WTC11 (cell line): ENCODE measurements around the gene NEB. TPM values are rescaled to one million over a fixed set of nuclear protein-coding genes. Genes with fewer than 3 reads are reported as not detected.

Source experiments
- ATAC-seq: fragments of 200-7000 bp; cut with Tn5 transposase; 2 replicates; pipeline ENCODE4 v1.10.0; 2021; ENCODE audit warnings: mild to moderate bottlenecking, moderate library complexity
- CTCF ChIA-PET: fragments of 300-600 bp; sonication (Branson Sonifier 250); formaldehyde crosslinking; loops from one replicate; lab custom pipeline; 2021; ENCODE audit warnings: antibody characterized with exemption; lab: Charles Lee
- POLR2A ChIA-PET: fragments of 350-600 bp; sonication (Branson Sonifier 250); formaldehyde crosslinking; loops from one replicate; lab custom pipeline; 2021; ENCODE audit warnings: antibody characterized with exemption; lab: Charles Lee
- DNase-seq: peaks from one replicate; pipeline ENCODE4 v3.0.0; 2021; ENCODE audit warnings: low spot score
- H3K27ac Mint-ChIP-seq: 2 replicates; pipeline ENCODE4 v1.8.0; 2021; ENCODE audit warnings: mixed read lengths
- H3K27me3 Mint-ChIP-seq: 2 replicates; pipeline ENCODE4 v1.8.0; 2021; ENCODE audit warnings: low read depth, mild to moderate bottlenecking, moderate library complexity, mixed read lengths
- H3K36me3 Mint-ChIP-seq: 2 replicates; pipeline ENCODE4 v1.8.0; 2021; ENCODE audit warnings: mixed read lengths
- H3K4me1 Mint-ChIP-seq: 2 replicates; pipeline ENCODE4 v1.8.0; 2022; ENCODE audit warnings: mixed read lengths
- H3K4me3 Mint-ChIP-seq: 2 replicates; pipeline ENCODE4 v1.8.0; 2021; ENCODE audit warnings: mild to moderate bottlenecking, moderate library complexity, mixed read lengths
- H3K9me3 Mint-ChIP-seq: 2 replicates; pipeline ENCODE4 v1.8.0; 2021; ENCODE audit warnings: mixed read lengths
- ELF4 ChIP-seq: sonication (generic); formaldehyde crosslinking; IDR thresholded peaks from 2 replicates; pipeline ENCODE4 v1.8.1; 2022; ENCODE audit warnings: low read depth, mild to moderate bottlenecking, moderate library complexity, missing genetic modification reagents
- FOXK1 ChIP-seq: sonication (generic); formaldehyde crosslinking; IDR thresholded peaks from 2 replicates; pipeline ENCODE4 v1.8.0; 2022; ENCODE audit warnings: mild to moderate bottlenecking, moderate library complexity, missing genetic modification reagents
- GRHL2 ChIP-seq: fragments of 250-450 bp; sonication (Bioruptor Pico); IDR thresholded peaks from 2 replicates; pipeline ENCODE4 v1.8.0; 2022; ENCODE audit warnings: mild to moderate bottlenecking, moderate library complexity; ENCODE audit not compliant: insufficient replicate concordance, severe bottlenecking
- GTF2I ChIP-seq: fragments of 250-450 bp; sonication (Bioruptor Pico); conservative IDR thresholded peaks from 2 replicates; pipeline ENCODE4 v1.4.0; 2021; ENCODE audit warnings: mild to moderate bottlenecking
- JAZF1 ChIP-seq: fragments of 250-450 bp; sonication (Bioruptor Pico); IDR thresholded peaks from 2 replicates; pipeline ENCODE4 v1.9.0; 2021; ENCODE audit warnings: moderate library complexity, mild to moderate bottlenecking, inconsistent platforms
- NFATC4 ChIP-seq: fragments of 250-450 bp; sonication (Bioruptor Pico); IDR thresholded peaks from 2 replicates; pipeline ENCODE4 v1.9.0; 2021; ENCODE audit warnings: mild to moderate bottlenecking
- NR2C2 ChIP-seq: sonication (generic); formaldehyde crosslinking; IDR thresholded peaks from 2 replicates; pipeline ENCODE4 v1.8.0; 2022; ENCODE audit warnings: mild to moderate bottlenecking, missing genetic modification reagents
- SMAD3 ChIP-seq: sonication (generic); formaldehyde crosslinking; IDR thresholded peaks from 2 replicates; pipeline ENCODE4 v1.8.0; 2022; ENCODE audit warnings: missing genetic modification reagents, mild to moderate bottlenecking, borderline replicate concordance
- SP1 ChIP-seq: sonication (generic); formaldehyde crosslinking; conservative IDR thresholded peaks from 2 replicates; pipeline ENCODE4 v1.8.1; 2022; ENCODE audit warnings: missing genetic modification reagents
- ZNF138 ChIP-seq: sonication (generic); formaldehyde crosslinking; conservative IDR thresholded peaks from 2 replicates; pipeline ENCODE4 v1.8.1; 2022; ENCODE audit warnings: mild to moderate bottlenecking, moderate library complexity, missing genetic modification reagents
- ZNF263 ChIP-seq: sonication (generic); formaldehyde crosslinking; IDR thresholded peaks from 2 replicates; pipeline ENCODE4 v1.8.1; 2022; ENCODE audit warnings: low read depth, mild to moderate bottlenecking, moderate library complexity, missing genetic modification reagents
- ZNF317 ChIP-seq: sonication (generic); formaldehyde crosslinking; IDR thresholded peaks from 2 replicates; pipeline ENCODE4 v1.8.1; 2023; ENCODE audit warnings: low read depth, mild to moderate bottlenecking, moderate library complexity, missing genetic modification reagents, borderline replicate concordance
- ZNF416 ChIP-seq: fragments of 250-450 bp; sonication (Bioruptor Pico); IDR thresholded peaks from 2 replicates; pipeline ENCODE4 v1.9.0; 2021; ENCODE audit warnings: mild to moderate bottlenecking, inconsistent platforms
- total RNA-seq: library from RNA; stranded (reverse); gene quantifications from 3 replicates; pipeline ENCODE4 v1.2.3, GENCODE V29; 2021
- TF ChIP-seq, protein P1 (sequence below): sonication (generic); formaldehyde crosslinking; IDR thresholded peaks from 2 replicates; pipeline ENCODE4 v1.8.1; 2022; ENCODE audit warnings: mild to moderate bottlenecking, moderate library complexity, missing genetic modification reagents
- TF ChIP-seq, protein P2 (sequence below): fragments of 250-450 bp; sonication (Bioruptor Pico); IDR thresholded peaks from 2 replicates; pipeline ENCODE4 v1.9.0; 2021; ENCODE audit warnings: mild to moderate bottlenecking
- TF ChIP-seq, protein P3 (sequence below): sonication (generic); formaldehyde crosslinking; conservative IDR thresholded peaks from 2 replicates; pipeline ENCODE4 v1.8.1; 2023; ENCODE audit warnings: mild to moderate bottlenecking, low read depth, missing genetic modification reagents, moderate library complexity
- TF ChIP-seq, protein P4 (sequence below): fragments of 250-450 bp; sonication (Bioruptor Pico); IDR thresholded peaks from 2 replicates; pipeline ENCODE4 v2.1.2; 2022; ENCODE audit warnings: mild to moderate bottlenecking, moderate library complexity
- TF ChIP-seq, protein P5 (sequence below): sonication (generic); formaldehyde crosslinking; IDR thresholded peaks from 2 replicates; pipeline ENCODE4 v1.8.1; 2023; ENCODE audit warnings: mild to moderate bottlenecking, missing genetic modification reagents
- TF ChIP-seq, protein P6 (sequence below): sonication (generic); formaldehyde crosslinking; conservative IDR thresholded peaks from 2 replicates; pipeline ENCODE4 v1.8.1; 2022; ENCODE audit warnings: mild to moderate bottlenecking, missing genetic modification reagents

NEB gene
- total RNA-seq, 1 experiment from 2014 or later, result 1.9 TPM

DNA sequence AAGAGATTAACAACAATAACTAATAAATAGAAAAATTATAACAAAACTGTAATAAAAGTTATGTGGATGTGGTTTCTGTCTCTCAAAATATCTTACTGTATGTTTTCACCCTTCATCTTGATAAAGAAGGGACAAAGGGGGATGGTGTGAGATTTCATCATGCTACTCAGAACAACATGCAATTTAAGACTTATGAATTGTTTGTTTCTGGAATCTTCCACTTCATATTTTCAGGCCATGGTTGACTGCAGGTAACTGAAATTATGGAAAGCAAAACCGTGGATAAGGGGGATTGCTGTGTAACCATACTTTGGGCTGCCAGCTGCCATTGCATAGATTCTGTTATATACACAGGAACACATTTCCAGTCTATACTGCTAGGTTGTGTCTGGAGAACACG, 45.6 kb downstream of the NEB start:
- ATAC-seq, result no peak
- no peaks in the 10 kb centered on the region for H3K27me3 Mint-ChIP-seq
- ChIA-PET POLR2A (no interaction called here), CTCF (no interaction called here)
- TF ChIP-seq, protein P1, sequence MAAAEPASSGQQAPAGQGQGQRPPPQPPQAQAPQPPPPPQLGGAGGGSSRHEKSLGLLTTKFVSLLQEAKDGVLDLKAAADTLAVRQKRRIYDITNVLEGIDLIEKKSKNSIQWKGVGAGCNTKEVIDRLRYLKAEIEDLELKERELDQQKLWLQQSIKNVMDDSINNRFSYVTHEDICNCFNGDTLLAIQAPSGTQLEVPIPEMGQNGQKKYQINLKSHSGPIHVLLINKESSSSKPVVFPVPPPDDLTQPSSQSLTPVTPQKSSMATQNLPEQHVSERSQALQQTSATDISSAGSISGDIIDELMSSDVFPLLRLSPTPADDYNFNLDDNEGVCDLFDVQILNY (CRISPR knock-in tag), result no peak
- TF ChIP-seq, protein P2, sequence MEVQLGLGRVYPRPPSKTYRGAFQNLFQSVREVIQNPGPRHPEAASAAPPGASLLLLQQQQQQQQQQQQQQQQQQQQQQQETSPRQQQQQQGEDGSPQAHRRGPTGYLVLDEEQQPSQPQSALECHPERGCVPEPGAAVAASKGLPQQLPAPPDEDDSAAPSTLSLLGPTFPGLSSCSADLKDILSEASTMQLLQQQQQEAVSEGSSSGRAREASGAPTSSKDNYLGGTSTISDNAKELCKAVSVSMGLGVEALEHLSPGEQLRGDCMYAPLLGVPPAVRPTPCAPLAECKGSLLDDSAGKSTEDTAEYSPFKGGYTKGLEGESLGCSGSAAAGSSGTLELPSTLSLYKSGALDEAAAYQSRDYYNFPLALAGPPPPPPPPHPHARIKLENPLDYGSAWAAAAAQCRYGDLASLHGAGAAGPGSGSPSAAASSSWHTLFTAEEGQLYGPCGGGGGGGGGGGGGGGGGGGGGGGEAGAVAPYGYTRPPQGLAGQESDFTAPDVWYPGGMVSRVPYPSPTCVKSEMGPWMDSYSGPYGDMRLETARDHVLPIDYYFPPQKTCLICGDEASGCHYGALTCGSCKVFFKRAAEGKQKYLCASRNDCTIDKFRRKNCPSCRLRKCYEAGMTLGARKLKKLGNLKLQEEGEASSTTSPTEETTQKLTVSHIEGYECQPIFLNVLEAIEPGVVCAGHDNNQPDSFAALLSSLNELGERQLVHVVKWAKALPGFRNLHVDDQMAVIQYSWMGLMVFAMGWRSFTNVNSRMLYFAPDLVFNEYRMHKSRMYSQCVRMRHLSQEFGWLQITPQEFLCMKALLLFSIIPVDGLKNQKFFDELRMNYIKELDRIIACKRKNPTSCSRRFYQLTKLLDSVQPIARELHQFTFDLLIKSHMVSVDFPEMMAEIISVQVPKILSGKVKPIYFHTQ (CRISPR knock-in tag), result no peak
- TF ChIP-seq SMAD3, result no peak
- TF ChIP-seq JAZF1 (CRISPR knock-in tag), result no peak
- TF ChIP-seq GRHL2, result no peak
- TF ChIP-seq, protein P3, sequence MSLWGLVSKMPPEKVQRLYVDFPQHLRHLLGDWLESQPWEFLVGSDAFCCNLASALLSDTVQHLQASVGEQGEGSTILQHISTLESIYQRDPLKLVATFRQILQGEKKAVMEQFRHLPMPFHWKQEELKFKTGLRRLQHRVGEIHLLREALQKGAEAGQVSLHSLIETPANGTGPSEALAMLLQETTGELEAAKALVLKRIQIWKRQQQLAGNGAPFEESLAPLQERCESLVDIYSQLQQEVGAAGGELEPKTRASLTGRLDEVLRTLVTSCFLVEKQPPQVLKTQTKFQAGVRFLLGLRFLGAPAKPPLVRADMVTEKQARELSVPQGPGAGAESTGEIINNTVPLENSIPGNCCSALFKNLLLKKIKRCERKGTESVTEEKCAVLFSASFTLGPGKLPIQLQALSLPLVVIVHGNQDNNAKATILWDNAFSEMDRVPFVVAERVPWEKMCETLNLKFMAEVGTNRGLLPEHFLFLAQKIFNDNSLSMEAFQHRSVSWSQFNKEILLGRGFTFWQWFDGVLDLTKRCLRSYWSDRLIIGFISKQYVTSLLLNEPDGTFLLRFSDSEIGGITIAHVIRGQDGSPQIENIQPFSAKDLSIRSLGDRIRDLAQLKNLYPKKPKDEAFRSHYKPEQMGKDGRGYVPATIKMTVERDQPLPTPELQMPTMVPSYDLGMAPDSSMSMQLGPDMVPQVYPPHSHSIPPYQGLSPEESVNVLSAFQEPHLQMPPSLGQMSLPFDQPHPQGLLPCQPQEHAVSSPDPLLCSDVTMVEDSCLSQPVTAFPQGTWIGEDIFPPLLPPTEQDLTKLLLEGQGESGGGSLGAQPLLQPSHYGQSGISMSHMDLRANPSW (CRISPR knock-in tag), result no peak
- TF ChIP-seq SP1 (CRISPR knock-in tag), result no peak
- TF ChIP-seq, protein P4, sequence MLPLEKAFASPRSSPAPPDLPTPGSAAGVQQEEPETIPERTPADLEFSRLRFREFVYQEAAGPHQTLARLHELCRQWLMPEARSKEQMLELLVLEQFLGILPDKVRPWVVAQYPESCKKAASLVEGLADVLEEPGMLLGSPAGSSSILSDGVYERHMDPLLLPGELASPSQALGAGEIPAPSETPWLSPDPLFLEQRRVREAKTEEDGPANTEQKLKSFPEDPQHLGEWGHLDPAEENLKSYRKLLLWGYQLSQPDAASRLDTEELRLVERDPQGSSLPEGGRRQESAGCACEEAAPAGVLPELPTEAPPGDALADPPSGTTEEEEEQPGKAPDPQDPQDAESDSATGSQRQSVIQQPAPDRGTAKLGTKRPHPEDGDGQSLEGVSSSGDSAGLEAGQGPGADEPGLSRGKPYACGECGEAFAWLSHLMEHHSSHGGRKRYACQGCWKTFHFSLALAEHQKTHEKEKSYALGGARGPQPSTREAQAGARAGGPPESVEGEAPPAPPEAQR, result no peak
- TF ChIP-seq ZNF416 (CRISPR knock-in tag), result no peak
- no peak for TF ChIP-seq ZNF138
- TF ChIP-seq, protein P5, sequence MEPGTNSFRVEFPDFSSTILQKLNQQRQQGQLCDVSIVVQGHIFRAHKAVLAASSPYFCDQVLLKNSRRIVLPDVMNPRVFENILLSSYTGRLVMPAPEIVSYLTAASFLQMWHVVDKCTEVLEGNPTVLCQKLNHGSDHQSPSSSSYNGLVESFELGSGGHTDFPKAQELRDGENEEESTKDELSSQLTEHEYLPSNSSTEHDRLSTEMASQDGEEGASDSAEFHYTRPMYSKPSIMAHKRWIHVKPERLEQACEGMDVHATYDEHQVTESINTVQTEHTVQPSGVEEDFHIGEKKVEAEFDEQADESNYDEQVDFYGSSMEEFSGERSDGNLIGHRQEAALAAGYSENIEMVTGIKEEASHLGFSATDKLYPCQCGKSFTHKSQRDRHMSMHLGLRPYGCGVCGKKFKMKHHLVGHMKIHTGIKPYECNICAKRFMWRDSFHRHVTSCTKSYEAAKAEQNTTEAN, result no peak
- no peak for TF ChIP-seq ZNF263 (CRISPR knock-in tag)
- TF ChIP-seq FOXK1, result no peak
- TF ChIP-seq GTF2I, result no peak
- no peak overlapping the region for H3K27ac Mint-ChIP-seq
- no peaks in the 10 kb centered on the region for H3K36me3 Mint-ChIP-seq
- peaks cover 8% of the 10 kb centered on the region; the same call in 1 of the 2 replicates for H3K4me1 Mint-ChIP-seq
- no peak for DNase-seq
- no peaks in the 10 kb centered on the region for H3K9me3 Mint-ChIP-seq
- no peak overlapping the region for H3K4me3 Mint-ChIP-seq

DNA sequence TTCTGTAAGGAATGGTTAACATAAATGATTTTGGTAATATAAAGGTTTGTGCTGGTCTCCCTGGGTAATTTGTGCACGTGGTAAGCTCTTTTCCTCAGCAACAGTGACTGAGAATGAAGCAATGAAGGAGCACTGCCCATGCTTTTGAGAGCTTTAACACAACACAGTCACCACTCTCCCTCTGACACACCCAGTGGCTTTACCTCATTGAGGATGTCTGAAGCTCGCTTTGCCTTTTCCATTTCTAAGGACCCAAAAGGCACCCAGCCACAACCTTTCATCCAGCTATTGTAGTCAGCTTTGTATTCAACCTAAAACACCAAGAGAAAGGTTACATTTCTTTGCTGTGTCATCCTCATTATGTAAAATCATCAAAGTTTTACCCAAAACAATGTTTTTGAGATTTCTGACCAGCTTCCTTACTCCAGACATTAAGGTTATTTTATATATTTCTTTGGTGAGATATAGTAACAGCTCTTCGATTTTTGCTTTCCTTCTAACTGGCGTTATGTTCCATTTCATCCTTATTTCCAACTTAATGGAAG, 51.7 kb downstream of the NEB start:
- ChIA-PET POLR2A (no interaction called here), CTCF (interaction anchor here (1.1 kb wide), 1 partner anchor 343 kb away, joined by 4 read pairs; no protein-coding TSS in a partner anchor)
- DNase-seq (no peak), ATAC-seq (no peak)
- Mint-ChIP-seq H3K36me3 (no peaks in the 10 kb centered on the region), H3K4me1 (peaks cover 12% of the 10 kb centered on the region), H3K9me3 (no peaks in the 10 kb centered on the region), H3K4me3 (no peak overlapping the region), H3K27me3 (no peaks in the 10 kb centered on the region), H3K27ac (0 out of 2 replicates have a peak overlapping the region, but pooled peaks have one; percentile 6)
- no peak for TF ChIP-seq NFATC4 (CRISPR knock-in tag)
- TF ChIP-seq, protein P3 (CRISPR knock-in tag), result no peak
- no peak for TF ChIP-seq ELF4
- TF ChIP-seq, protein P6, sequence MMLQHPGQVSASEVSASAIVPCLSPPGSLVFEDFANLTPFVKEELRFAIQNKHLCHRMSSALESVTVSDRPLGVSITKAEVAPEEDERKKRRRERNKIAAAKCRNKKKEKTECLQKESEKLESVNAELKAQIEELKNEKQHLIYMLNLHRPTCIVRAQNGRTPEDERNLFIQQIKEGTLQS, result no peak
- no peak for TF ChIP-seq NR2C2 (CRISPR knock-in tag)
- TF ChIP-seq ZNF317 (CRISPR knock-in tag), result no peak
- TF ChIP-seq, protein P2 (CRISPR knock-in tag), result no peak
